Endothelial cell of hepatic sinusoid (primary cell): Measurements from ENCODE around the gene NEK7.
"Not testable (repeated sequence)": the region's sequence is repeated elsewhere in the genome, so short reads cannot be mapped to it uniquely, and the experiment has no call there.

Source experiments
- in situ Hi-C: cut with HindIII; loops from 2 replicates; pipeline ENCODE4 v1.10.0; 2017; ENCODE audit warnings: low sequenced_read_pairs

NEK7 gene

GRCh38 chr1:198156745-198157240 lies at the start of gene NEK7:
Gene NEK7 (plus strand): TSS chr1:198156998. CDS start chr1:198232581, 75,583 bp downstream.
- in situ Hi-C loops = no loop called here

- in situ Hi-C loops = no loop called here
These were observed 49.7 kb upstream of the NEK7 start for GRCh38 chr1:198107091-198107501.

GRCh38 chr1:198108636-198109370 lies 48.0 kb upstream of the NEK7 start:
- in situ Hi-C loops = no loop called here

- in situ Hi-C loops = no loop called here
These were observed 47.5 kb upstream of the NEK7 start for GRCh38 chr1:198109371-198109715.

- in situ Hi-C loops = no loop called here
These were observed 43.5 kb upstream of the NEK7 start for GRCh38 chr1:198113342-198113750.

GRCh38 chr1:198116069-198116468 lies 40.7 kb upstream of the NEK7 start:
- in situ Hi-C loops = no loop called here

GRCh38 chr1:198116469-198116868 lies 40.3 kb upstream of the NEK7 start:
- in situ Hi-C loops = no loop called here

GRCh38 chr1:198117267-198117666 lies 39.5 kb upstream of the NEK7 start:
- in situ Hi-C loops = no loop called here

- in situ Hi-C loops = no loop called here
These were observed 38.7 kb upstream of the NEK7 start for GRCh38 chr1:198118134-198118533.

- in situ Hi-C loops = no loop called here
These were observed 36.9 kb upstream of the NEK7 start for GRCh38 chr1:198119906-198120305.

- in situ Hi-C loops = no loop called here
These were observed 35.6 kb upstream of the NEK7 start for GRCh38 chr1:198121056-198121826.

- in situ Hi-C loops = no loop called here
These were observed 34.1 kb upstream of the NEK7 start for GRCh38 chr1:198122693-198123092.

GRCh38 chr1:198123133-198123532 lies 33.7 kb upstream of the NEK7 start:
- in situ Hi-C loops = no loop called here

GRCh38 chr1:198124673-198125072 lies 32.1 kb upstream of the NEK7 start:
- in situ Hi-C loops = no loop called here

- in situ Hi-C loops = no loop called here
These were observed 30.6 kb upstream of the NEK7 start for GRCh38 chr1:198125995-198126735.

- in situ Hi-C loops = no loop called here
These were observed 28.3 kb upstream of the NEK7 start for GRCh38 chr1:198128533-198128932.

- in situ Hi-C loops = not testable (repeated sequence)
These were observed 26.7 kb upstream of the NEK7 start for GRCh38 chr1:198130053-198130452.

- in situ Hi-C loops = no loop called here
These were observed 24.6 kb upstream of the NEK7 start for GRCh38 chr1:198132060-198132781.

- in situ Hi-C loops = no loop called here
These were observed 22.5 kb upstream of the NEK7 start for GRCh38 chr1:198134252-198134651.

- in situ Hi-C loops = no loop called here
These were observed 21.4 kb upstream of the NEK7 start for GRCh38 chr1:198135366-198135765.
